CD4-positive, alpha-beta T cell treated with Interleukin-15 for 4 hours (primary cell): ENCODE results near the gene SOX8.
A peak's percentile ranks its signal among the peaks of the same experiment; 100 is the strongest.
"Not testable (repeated sequence)": the region's sequence is repeated elsewhere in the genome, so short reads cannot be mapped to it uniquely, and the experiment has no call there.

ENCODE experiments used
- DNase-seq: peaks from one replicate; pipeline ENCODE4 v3.0.0-alpha.2; 2020; ENCODE audit warnings: low spot score

Gene SOX8

GRCh38 chr16:955766-956165, 25.8 kb upstream of the SOX8 start:
- not testable (repeated sequence) for DNase-seq

DNA sequence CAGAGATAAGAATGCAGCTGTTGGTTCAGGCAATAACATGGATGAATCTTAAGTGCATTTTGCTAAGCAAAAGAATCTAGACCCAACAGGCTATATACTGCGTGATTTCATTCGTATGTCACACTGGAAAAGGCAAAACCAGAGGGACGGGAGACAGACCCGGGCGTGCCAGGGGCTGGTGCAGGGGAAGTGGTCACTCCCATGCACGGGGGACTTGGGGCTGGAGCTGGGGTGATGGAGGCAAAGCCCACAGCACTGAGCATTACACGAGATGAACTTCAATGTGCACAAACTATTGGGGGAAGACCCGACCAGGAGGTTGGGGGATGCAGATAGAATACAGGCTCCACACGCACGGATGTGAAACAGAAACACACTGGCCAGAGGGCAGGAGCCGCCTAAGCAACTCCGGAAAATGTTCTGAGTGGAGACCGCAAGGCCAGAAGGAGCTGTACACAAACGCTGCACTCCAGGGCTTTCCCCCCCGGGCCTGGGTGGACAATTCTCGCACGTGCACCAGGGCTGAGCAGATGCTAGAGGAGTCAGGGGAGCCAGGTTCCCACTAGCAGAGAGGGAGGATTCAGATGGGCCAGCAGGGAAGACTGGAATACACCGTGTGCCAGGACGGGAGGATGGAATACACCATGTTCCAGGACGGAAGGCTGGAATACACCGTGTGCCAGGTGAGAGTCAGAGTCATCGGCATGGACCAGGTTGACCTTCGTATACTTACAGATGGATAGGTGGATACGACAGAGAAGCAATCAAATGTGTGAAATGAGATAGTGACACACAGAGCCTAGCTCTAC, 22.1 kb upstream of the SOX8 start:
- DNase-seq, result no peak

DNA sequence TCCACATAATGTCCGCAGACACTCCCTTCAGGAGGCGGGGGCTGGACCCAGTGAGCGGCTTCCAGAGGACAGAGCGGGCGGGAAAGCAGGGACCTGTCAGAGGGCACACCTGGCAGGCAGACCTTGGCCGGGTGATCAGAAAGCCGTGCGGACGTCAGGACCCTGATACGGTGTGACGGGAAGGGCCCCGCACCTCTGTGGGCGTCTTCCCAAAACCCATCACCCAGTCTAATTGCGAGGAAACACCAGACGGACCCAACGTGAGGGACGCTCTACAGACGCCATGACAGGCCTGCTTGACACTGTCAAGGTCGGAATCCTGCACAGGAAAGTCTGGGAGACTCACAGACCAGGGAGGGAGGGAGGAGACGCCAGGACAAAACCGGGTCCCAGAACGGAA, 19.2 kb upstream of the SOX8 start:
- DNase-seq, result no peak

- no peak for DNase-seq
These were observed 18.4 kb upstream of the SOX8 start for GRCh38 chr16:962901-963814.

- DNase-seq, result no peak
These were observed 17.7 kb upstream of the SOX8 start for GRCh38 chr16:963913-964312.

- DNase-seq, result peak; percentile 76
These were observed 17.1 kb upstream of the SOX8 start for GRCh38 chr16:964356-965035.

- DNase-seq, result no peak
These were observed 16.6 kb upstream of the SOX8 start for GRCh38 chr16:965036-965395.

DNA sequence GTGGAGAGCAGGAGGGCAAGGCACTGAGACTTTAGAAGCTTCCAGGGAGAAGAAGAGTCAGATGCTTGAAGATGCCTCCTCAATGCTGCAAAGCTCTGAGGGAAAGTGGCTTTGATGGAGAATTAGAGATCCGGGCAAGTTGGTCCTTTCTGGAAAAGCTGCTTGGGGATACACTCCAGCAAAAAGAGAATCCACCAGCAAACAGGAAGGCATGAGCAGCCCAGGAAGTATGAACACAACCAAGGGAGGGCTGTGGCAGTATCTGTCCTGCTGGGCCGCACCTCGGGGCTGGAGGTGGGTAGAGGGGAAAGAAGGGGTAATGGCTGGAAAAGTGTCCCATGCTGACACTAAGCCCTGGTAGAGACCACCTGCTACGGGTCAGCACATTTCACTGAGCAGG, 16.1 kb upstream of the SOX8 start:
- DNase-seq, result no peak

- no peak for DNase-seq
These were observed 15.5 kb upstream of the SOX8 start for GRCh38 chr16:966035-966434.

- no peak for DNase-seq
These were observed 15.1 kb upstream of the SOX8 start for GRCh38 chr16:966505-966904.

DNA sequence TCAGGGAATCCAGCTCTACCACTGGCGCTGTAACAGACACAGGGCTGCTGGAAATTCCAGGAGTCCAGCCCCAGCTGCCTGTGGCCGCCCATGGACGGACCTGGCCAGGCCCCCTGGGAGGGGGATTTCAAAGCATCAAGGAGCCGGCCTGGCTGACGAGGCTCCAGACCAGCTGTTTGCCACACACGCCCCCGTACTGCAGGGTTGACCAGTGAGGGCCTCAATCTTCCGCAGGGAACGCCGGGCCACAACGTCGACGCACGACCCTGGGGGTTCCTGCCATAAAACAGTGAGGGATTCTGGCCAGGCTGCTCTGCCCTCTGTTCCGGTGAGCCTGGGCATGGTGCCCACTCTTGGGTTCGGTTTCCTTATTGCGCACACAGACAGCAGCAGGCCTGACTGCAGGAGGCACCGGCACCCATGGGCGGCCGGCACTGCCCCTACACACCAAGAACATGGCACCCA, 14.5 kb upstream of the SOX8 start:
- no peak for DNase-seq

DNA sequence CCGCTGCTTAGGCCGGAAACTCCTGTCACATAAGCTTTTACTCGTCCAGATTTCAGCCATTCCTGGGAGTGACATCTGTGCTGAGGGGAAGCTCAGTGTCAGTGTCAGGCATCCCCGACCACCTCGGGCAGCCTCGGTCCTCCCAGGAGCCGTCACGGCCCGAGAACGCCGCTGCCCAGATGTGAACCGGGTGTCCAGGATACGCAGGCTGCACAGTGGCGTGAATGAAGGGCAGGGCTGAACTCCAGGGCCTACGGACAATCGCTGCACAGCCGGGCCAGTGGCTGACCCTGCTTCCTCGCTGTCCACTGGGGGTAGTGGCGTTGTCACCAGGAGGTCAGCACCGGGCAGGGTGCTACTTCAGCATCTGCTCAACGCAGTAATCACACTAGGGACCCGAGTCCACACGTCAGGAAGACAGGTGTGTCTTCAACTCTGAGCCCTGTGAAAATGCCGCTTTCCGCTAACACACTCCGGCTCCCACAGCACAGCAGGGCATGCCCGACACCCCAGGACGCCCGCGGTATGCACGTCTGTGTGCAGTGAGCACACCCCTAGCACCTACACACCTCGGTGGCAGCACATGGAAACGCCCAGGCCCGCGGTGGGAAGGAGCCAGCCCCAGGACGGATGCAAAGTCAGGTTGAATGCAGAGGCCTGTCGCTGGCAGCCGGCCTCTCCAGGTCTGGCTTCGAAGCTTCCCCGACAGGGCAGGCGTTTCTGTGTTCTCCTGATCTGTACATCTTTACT, 13.8 kb upstream of the SOX8 start:
- DNase-seq, result no peak

- DNase-seq, result no peak
These were observed 12.9 kb upstream of the SOX8 start for GRCh38 chr16:968620-969019.

DNA sequence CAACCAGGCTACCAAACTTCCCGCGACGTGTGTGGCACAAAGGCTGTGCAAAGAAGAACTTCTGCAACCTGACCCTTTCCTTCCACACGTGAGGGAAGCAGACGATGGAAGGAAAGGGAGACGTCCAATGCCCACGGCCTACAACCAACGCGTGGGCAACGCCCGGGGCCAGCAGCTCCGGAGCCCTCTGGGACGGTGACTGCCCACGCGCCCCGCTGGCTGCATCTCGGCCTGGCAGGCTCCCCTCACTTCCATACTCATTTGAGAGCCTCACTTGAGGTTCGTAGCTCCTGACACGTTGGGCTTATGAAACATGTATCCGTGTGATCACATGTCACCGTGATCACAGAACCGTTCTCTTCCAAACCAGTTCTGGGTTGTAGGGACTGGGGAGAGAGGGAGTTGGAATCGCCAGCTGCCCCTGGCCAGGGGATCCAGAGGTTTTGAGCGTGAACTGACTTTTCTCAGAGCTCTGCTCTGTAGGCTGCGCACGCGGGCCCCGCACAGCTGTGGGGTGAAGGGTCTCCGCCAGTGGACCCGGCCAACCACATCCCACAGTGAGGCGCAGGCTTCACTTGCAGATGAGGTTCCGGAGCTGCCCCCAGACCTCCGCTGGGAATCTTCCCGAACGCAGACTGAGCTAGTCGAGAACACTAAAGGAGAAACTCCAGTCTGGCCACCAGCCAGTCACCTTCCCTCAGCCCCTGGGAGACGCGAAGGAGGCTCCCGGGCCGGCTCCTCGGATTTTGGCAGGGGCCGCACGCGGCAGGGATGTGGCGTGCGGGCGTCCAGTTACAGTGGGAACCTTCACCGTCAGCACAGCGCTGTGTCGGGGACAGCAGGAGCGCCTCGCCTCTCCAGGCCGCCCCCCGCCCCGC, 11.8 kb upstream of the SOX8 start:
- DNase-seq, result no peak

GRCh38 chr16:970386-970765, 11.2 kb upstream of the SOX8 start:
- no peak for DNase-seq

DNA sequence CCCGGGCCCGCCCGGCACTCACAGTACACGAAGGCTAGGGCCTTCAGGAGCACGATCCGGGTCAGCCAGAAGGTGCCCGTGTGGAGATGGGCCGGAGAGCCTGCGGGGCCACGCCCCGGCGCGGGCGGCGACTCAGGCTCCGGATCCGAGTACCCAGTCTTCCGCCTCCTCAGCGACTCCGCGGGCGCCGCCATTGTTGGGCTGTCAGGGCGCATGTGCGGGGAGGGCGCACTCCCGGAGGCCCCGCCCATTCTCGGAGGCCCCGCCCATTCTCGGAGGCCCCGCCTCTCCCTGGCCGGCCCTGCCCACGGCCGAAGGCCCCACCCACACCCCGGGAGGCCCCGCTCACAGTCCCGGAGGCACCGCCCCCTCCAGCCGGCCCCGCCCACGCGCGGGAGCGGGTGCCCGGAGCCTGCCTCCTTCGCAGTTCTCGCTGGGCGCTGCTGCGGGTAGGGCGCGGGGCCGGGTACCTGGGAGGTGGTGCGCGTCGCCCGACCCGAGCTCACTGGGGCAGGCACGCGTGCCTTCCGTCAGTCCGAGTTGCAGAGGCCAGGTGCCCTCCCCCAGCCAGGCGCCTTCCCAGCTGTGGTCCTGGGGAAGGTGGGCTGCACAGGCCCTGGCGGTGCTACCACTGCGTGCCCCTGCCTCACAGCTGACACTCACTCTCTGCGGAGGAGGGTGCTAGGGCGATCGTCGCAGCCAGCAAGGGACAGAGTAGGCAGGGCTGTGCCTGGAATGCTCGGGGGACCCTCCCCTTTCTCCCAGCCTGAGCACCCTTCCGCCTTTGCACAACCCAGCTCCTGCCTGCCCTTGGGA, 10.6 kb upstream of the SOX8 start, which contains the start of gene LMF1:
LMF1 (minus strand) TSS at position 219 of the 816 bp plus-strand sequence; CDS start at position 215, 4 bp downstream.
- peak; percentile 96 for DNase-seq

DNA sequence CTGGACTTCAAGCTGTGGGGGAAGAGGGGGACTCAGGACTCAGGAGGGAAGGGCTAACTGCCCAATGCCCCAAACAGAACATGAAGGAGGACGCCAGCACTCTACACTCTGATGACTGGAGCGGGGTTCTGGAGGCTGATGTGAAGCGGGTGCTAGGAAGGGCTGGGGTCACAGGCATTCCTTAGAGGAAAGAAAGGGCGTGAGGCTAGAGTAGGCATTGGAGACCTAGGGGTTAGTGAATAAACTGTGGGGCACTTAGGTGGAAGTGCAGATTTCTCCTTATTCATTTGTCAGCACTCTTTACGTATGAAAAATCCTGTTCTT, 10.0 kb upstream of the SOX8 start:
- no peak for DNase-seq

GRCh38 chr16:971981-972315, 9.6 kb upstream of the SOX8 start:
- no peak for DNase-seq

- no peak for DNase-seq
These were observed 9.1 kb upstream of the SOX8 start for GRCh38 chr16:972316-973002.

DNA sequence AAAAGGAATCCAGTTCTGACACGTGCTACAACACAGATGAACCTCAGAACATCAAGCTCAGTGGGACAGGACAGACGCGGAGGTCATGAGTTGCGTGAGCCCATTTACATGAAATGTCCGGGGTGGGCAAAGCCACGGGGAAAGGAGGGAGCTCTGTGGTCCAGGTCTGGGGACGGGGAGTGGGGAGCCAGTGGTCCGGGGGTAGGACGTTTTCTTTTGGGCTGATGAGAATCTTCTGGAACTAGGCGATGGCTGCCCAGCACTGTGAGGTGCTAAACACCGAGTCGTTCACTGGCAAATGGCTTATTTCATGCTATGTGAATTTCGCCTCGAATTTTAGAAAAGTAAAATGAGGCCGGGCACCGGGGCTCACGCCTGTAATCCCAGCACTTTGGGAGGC, 8.2 kb upstream of the SOX8 start:
- no peak for DNase-seq
